DND-41 (cell line): Measurements from ENCODE around the gene MYL10.

Experiments used
- ATAC-seq: fragments of 200-7000 bp; cut with Tn5 transposase; 3 replicates; pipeline ENCODE4 v1.9.1; 2021; ENCODE audit warnings: low read depth; ENCODE audit not compliant: insufficient read depth
- DNase-seq: peaks from one replicate; pipeline ENCODE4 v3.0.0-alpha.2; 2020
- H2AFZ ChIP-seq: 2 replicates; pipeline ENCODE4 v1.6.0; 2012; ENCODE audit warnings: low read depth, low read length
- H3K27ac ChIP-seq: 2 replicates; pipeline ENCODE4 v1.5.1; 2012; ENCODE audit warnings: low read length, inconsistent platforms
- H3K27me3 ChIP-seq: fragments of 200-600 bp; sonication (generic); 2 replicates; pipeline ENCODE4 v1.6.0; 2012; ENCODE audit warnings: low read length, mild to moderate bottlenecking, inconsistent platforms; ENCODE audit not compliant: insufficient read depth, poor library complexity
- H3K36me3 ChIP-seq: 2 replicates; pipeline ENCODE4 v1.5.1; 2012; ENCODE audit warnings: low read length, inconsistent platforms; ENCODE audit not compliant: insufficient read depth
- H3K4me1 ChIP-seq: 2 replicates; pipeline ENCODE4 v1.5.1; 2012; ENCODE audit warnings: mild to moderate bottlenecking, low read length; ENCODE audit not compliant: insufficient read depth
- H3K4me2 ChIP-seq: 2 replicates; pipeline ENCODE4 v1.6.0; 2012; ENCODE audit warnings: mild to moderate bottlenecking, moderate library complexity, low read length, inconsistent platforms; ENCODE audit not compliant: insufficient read depth
- H3K4me3 ChIP-seq, 2 experiments: fragments of 200-600 bp in 1 of 2; shearing (Covaris generic) in 1 of 2; 2 replicates each; pipeline ENCODE4 v1.5.1; 2012 to 2016; ENCODE audit warnings: inconsistent platforms in 2 of 2, low read length in 2 of 2, mild to moderate bottlenecking in 2 of 2, low read depth in 1 of 2, moderate library complexity in 1 of 2
- H3K79me2 ChIP-seq: 2 replicates; pipeline ENCODE4 v1.6.0; 2012; ENCODE audit warnings: low read length, inconsistent platforms; ENCODE audit not compliant: insufficient read depth
- H3K9ac ChIP-seq: 2 replicates; pipeline ENCODE4 v1.6.0; 2012; ENCODE audit warnings: low read depth, mild to moderate bottlenecking, inconsistent platforms, low read length, moderate library complexity
- H3K9me3 ChIP-seq: 2 replicates; pipeline ENCODE4 v1.5.1; 2012; ENCODE audit warnings: low read length, moderate library complexity, mild to moderate bottlenecking, inconsistent platforms; ENCODE audit not compliant: insufficient read depth, severe bottlenecking
- H4K20me1 ChIP-seq: 2 replicates; pipeline ENCODE4 v1.6.0; 2012; ENCODE audit warnings: low read length; ENCODE audit not compliant: insufficient read depth
- EZH2 ChIP-seq: IDR thresholded peaks from 3 replicates; pipeline ENCODE4 v1.6.1; 2012; ENCODE audit warnings: borderline replicate concordance, low read depth, mild to moderate bottlenecking, moderate library complexity, low read length, inconsistent platforms; ENCODE audit not compliant: severe bottlenecking
- TF ChIP-seq, protein P1 (sequence below): IDR thresholded peaks from 2 replicates; pipeline ENCODE4 v1.5.1; 2012; ENCODE audit warnings: borderline replicate concordance, low read length, moderate library complexity, mild to moderate bottlenecking; ENCODE audit not compliant: poor library complexity, severe bottlenecking; ENCODE audit errors: extremely low read depth

The MYL10 gene

DNA sequence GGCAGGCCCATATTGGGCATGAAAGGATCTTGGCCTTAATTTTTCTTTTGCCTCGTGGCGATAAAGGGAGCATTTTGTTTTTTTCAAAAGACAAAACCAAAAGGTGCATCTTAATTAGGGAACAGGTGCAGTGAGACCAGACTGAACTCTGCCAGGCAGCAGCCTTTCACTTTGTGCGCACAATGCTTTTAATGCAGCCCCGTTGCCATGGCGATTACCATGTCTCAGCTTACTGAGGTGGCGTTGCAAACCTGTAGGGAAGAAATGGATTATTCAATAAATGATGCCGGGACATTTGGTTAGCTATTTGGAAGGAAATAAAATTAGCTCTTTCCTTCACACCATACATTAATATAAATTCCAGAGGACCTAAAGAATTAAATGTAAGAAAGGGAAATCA lies 61.9 kb downstream of the MYL10 start:
- H3K36me3 ChIP-seq, result no peaks in the 10 kb centered on the region
- H3K27me3 ChIP-seq, result no peaks in the 10 kb centered on the region
- H3K27ac ChIP-seq, result no peak overlapping the region
- no peak overlapping the region for H3K9ac ChIP-seq
- no peak for ATAC-seq
- TF ChIP-seq, protein P1, sequence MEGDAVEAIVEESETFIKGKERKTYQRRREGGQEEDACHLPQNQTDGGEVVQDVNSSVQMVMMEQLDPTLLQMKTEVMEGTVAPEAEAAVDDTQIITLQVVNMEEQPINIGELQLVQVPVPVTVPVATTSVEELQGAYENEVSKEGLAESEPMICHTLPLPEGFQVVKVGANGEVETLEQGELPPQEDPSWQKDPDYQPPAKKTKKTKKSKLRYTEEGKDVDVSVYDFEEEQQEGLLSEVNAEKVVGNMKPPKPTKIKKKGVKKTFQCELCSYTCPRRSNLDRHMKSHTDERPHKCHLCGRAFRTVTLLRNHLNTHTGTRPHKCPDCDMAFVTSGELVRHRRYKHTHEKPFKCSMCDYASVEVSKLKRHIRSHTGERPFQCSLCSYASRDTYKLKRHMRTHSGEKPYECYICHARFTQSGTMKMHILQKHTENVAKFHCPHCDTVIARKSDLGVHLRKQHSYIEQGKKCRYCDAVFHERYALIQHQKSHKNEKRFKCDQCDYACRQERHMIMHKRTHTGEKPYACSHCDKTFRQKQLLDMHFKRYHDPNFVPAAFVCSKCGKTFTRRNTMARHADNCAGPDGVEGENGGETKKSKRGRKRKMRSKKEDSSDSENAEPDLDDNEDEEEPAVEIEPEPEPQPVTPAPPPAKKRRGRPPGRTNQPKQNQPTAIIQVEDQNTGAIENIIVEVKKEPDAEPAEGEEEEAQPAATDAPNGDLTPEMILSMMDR, result no peak
- no peak for TF ChIP-seq EZH2
- no peaks in the 10 kb centered on the region for H3K79me2 ChIP-seq
- H4K20me1 ChIP-seq, result no peaks in the 10 kb centered on the region
- H3K4me1 ChIP-seq, result no peaks in the 10 kb centered on the region
- H3K4me2 ChIP-seq, result no peak overlapping the region
- DNase-seq, result no peak
- no peak overlapping the region for H2AFZ ChIP-seq
- H3K4me3 ChIP-seq, result no peak overlapping the region
- H3K9me3 ChIP-seq, result no peaks in the 10 kb centered on the region

DNA sequence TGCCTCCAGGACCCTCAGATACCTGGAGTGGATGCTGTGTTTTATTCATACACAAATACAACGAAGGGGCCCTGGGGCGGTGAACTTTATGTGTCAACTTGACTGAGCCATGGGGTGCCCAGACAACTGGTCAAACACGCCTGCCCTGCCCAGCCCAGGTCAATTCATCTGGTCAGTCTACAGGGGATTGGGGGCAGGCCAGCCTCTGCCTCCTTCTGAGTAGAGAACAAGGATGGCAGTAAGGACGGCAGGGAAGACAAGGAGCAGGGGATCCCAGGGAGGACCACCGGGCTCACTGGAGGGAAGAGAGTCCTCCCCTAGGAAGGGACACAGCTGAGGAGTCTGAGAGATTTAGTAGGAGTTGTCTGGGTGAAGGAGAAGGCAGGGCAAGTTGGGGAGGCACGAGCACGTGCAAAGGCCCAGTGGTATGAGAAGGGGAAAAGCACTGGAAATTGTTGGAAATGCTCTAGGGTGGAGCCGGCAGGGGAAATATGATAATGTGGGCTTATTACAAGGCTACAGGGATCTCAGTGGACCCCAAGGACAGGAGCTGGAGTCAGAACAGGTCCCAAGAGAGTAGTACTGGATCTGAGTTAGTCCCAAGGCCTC lies 63.4 kb downstream of the MYL10 start:
- Histone ChIP-seq H3K36me3 (no peaks in the 10 kb centered on the region), H3K27ac (no peak overlapping the region), H3K4me1 (no peaks in the 10 kb centered on the region), H3K4me2 (no peak overlapping the region), H3K4me3 (no peak overlapping the region), H2AFZ (no peak overlapping the region), H3K9ac (no peak overlapping the region), H4K20me1 (no peaks in the 10 kb centered on the region), H3K9me3 (no peaks in the 10 kb centered on the region), H3K79me2 (no peaks in the 10 kb centered on the region), H3K27me3 (no peaks in the 10 kb centered on the region)
- ATAC-seq, result no peak
- DNase-seq, result no peak
- TF ChIP-seq, protein P1, result no peak
- TF ChIP-seq EZH2, result no peak

DNA sequence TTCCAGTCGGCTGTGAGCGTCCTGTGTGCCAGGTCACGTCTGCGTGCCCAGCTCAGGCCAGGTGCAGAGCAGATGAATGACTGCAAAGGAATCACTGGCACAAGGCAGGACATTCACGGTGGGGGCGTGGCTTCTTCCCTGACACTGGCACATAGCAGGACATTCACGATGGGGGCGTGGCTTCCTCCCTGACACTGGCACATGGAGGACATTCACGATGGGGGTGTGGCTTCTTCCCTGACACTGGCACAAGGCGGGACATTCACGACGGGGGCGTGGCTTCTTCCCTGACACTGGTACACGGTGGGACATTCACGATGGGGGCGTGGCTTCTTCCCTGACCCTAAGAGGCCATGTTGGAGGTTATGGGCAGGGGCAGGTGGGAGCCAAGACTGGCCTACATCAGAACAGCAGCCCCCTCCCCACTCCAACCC lies 64.3 kb downstream of the MYL10 start:
- H3K27ac ChIP-seq, result no peak overlapping the region
- no peak overlapping the region for H2AFZ ChIP-seq
- no peaks in the 10 kb centered on the region for H3K36me3 ChIP-seq
- H3K27me3 ChIP-seq, result no peaks in the 10 kb centered on the region
- no peak overlapping the region for H3K9ac ChIP-seq
- ATAC-seq (no peak), DNase-seq (no peak)
- TF ChIP-seq, protein P1, result no peak
- TF ChIP-seq EZH2, result no peak
- no peak overlapping the region for H3K4me3 ChIP-seq
- H4K20me1 ChIP-seq, result no peaks in the 10 kb centered on the region
- H3K4me1 ChIP-seq, result no peaks in the 10 kb centered on the region
- no peaks in the 10 kb centered on the region for H3K79me2 ChIP-seq
- no peaks in the 10 kb centered on the region for H3K9me3 ChIP-seq
- no peak overlapping the region for H3K4me2 ChIP-seq
